ENCODE data around the gene SCP2.

The SCP2 gene

GRCh38 chr1:53069663-53070327 lies 142.7 kb downstream of the SCP2 start:
- DNase-seq = peak; percentile 1

GRCh38 chr1:53070621-53071020 lies 143.5 kb downstream of the SCP2 start:
- peak; percentile 0 for DNase-seq

GRCh38 chr1:53071167-53071865 lies 144.2 kb downstream of the SCP2 start:
- peak; percentile 5 for DNase-seq

- DNase-seq = no peak
These were observed 144.8 kb downstream of the SCP2 start for GRCh38 chr1:53071915-53072314.

- no peak for DNase-seq
These were observed 146.2 kb downstream of the SCP2 start for GRCh38 chr1:53073287-53073686.

GRCh38 chr1:53073868-53074311 lies 146.8 kb downstream of the SCP2 start:
- peak; percentile 52 for DNase-seq

- DNase-seq = no peak
These were observed 147.5 kb downstream of the SCP2 start for GRCh38 chr1:53074313-53075154.

GRCh38 chr1:53075206-53075605 lies 148.1 kb downstream of the SCP2 start:
- no peak for DNase-seq

GRCh38 chr1:53075761-53076163 lies 148.7 kb downstream of the SCP2 start:
- no peak for DNase-seq

GRCh38 chr1:53076165-53076564 lies 149.1 kb downstream of the SCP2 start:
- DNase-seq = no peak

- no peak for DNase-seq
These were observed 149.9 kb downstream of the SCP2 start for GRCh38 chr1:53076721-53077598.

- DNase-seq = no peak
These were observed 150.5 kb downstream of the SCP2 start for GRCh38 chr1:53077599-53077965.

GRCh38 chr1:53078333-53079101 lies 151.4 kb downstream of the SCP2 start:
- DNase-seq = no peak

- DNase-seq = no peak
These were observed 152.2 kb downstream of the SCP2 start for GRCh38 chr1:53079251-53079650.

- DNase-seq = no peak
These were observed 153.0 kb downstream of the SCP2 start for GRCh38 chr1:53080041-53080440.

- DNase-seq = no peak
These were observed 153.7 kb downstream of the SCP2 start for GRCh38 chr1:53080769-53081168.

GRCh38 chr1:53081384-53082066 lies 154.4 kb downstream of the SCP2 start:
- no peak for DNase-seq

- DNase-seq = no peak
These were observed 155.9 kb downstream of the SCP2 start for GRCh38 chr1:53082826-53083455.

GRCh38 chr1:53083636-53084588 lies 156.8 kb downstream of the SCP2 start:
- DNase-seq = no peak

GRCh38 chr1:53084589-53084971 lies 157.5 kb downstream of the SCP2 start:
- no peak for DNase-seq
